GM23338 (cell line): ENCODE data around the gene ABCC1. TPM values are rescaled to one million over a fixed set of nuclear protein-coding genes. Genes with fewer than 3 reads are reported as not detected.

ENCODE experiments used
- ATAC-seq: fragments of 200-7000 bp; cut with Tn5 transposase; 3 replicates; pipeline ENCODE4 v1.9.1; 2020
- DNase-seq: peaks from one replicate; pipeline ENCODE4 v3.0.0-alpha.2; 2015; ENCODE audit warnings: low spot score
- H2AFZ ChIP-seq: fragments of 200-600 bp; sonication (generic); 2 replicates; pipeline ENCODE4 v1.8.0; 2016; ENCODE audit warnings: antibody characterized with exemption, mild to moderate bottlenecking, moderate library complexity
- H3F3A ChIP-seq: fragments of 200-600 bp; sonication (generic); replicated peaks from 2 replicates; pipeline ENCODE4 v1.8.0; 2017; ENCODE audit warnings: antibody characterized with exemption, mixed run types, low read depth
- H3K27ac ChIP-seq: fragments of 200-600 bp; sonication (generic); 2 replicates; pipeline ENCODE4 v1.6.1; 2016; ENCODE audit warnings: low read depth
- H3K27me3 ChIP-seq: fragments of 200-600 bp; sonication (generic); 2 replicates; pipeline ENCODE4 v1.8.0; 2016; ENCODE audit warnings: mild to moderate bottlenecking, mixed run types, moderate library complexity; ENCODE audit not compliant: insufficient read depth
- H3K36me3 ChIP-seq: fragments of 200-600 bp; sonication (generic); 2 replicates; pipeline ENCODE4 v1.8.0; 2016; ENCODE audit warnings: mild to moderate bottlenecking; ENCODE audit not compliant: insufficient read depth
- H3K4me1 ChIP-seq: fragments of 200-600 bp; sonication (generic); 2 replicates; pipeline ENCODE4 v1.8.0; 2016; ENCODE audit warnings: mild to moderate bottlenecking, moderate library complexity; ENCODE audit not compliant: insufficient read depth
- H3K4me2 ChIP-seq: fragments of 200-600 bp; sonication (generic); 2 replicates; pipeline ENCODE4 v1.7.1; 2017; ENCODE audit warnings: mixed run types
- H3K4me3 ChIP-seq: fragments of 200-600 bp; sonication (generic); 2 replicates; pipeline ENCODE4 v1.6.1; 2016; ENCODE audit warnings: mixed run types
- H3K79me2 ChIP-seq: fragments of 200-600 bp; sonication (generic); replicated peaks from 2 replicates; pipeline ENCODE4 v1.8.0; 2017; ENCODE audit warnings: mild to moderate bottlenecking; ENCODE audit not compliant: insufficient read depth
- H3K9me2 ChIP-seq: fragments of 200-600 bp; sonication (generic); 2 replicates; pipeline ENCODE4 v1.8.0; 2017; ENCODE audit not compliant: insufficient read depth
- H4K20me1 ChIP-seq: fragments of 200-600 bp; sonication (generic); replicated peaks from 2 replicates; pipeline ENCODE4 v1.8.0; 2017; ENCODE audit warnings: mild to moderate bottlenecking; ENCODE audit not compliant: insufficient read depth
- H3K27ac Mint-ChIP-seq: 2 replicates; pipeline ENCODE4 v1.8.0; 2020; ENCODE audit warnings: inconsistent platforms, mild to moderate bottlenecking, moderate library complexity, mixed read lengths
- H3K27me3 Mint-ChIP-seq: 3 replicates; pipeline ENCODE4 v1.8.0; 2022; ENCODE audit warnings: low read depth, mild to moderate bottlenecking, moderate library complexity, mixed read lengths, inconsistent platforms; ENCODE audit not compliant: insufficient read depth, poor library complexity
- H3K36me3 Mint-ChIP-seq: 3 replicates; pipeline ENCODE4 v1.8.0; 2021; ENCODE audit warnings: low read depth, mild to moderate bottlenecking, inconsistent platforms, moderate library complexity, mixed read lengths
- H3K4me1 Mint-ChIP-seq: 3 replicates; pipeline ENCODE4 v1.8.0; 2020; ENCODE audit warnings: mild to moderate bottlenecking, inconsistent platforms, mixed read lengths
- H3K4me3 Mint-ChIP-seq: 3 replicates; pipeline ENCODE4 v1.8.0; 2021; ENCODE audit warnings: moderate library complexity, mild to moderate bottlenecking, inconsistent platforms, mixed read lengths
- H3K9me3 Mint-ChIP-seq: 3 replicates; pipeline ENCODE4 v1.8.0; 2020; ENCODE audit warnings: moderate library complexity, mild to moderate bottlenecking, inconsistent platforms, mixed read lengths
- CREB1 ChIP-seq: fragments of 250-450 bp; sonication (Bioruptor Pico); IDR thresholded peaks from 2 replicates; pipeline ENCODE4 v1.5.0; 2020; ENCODE audit warnings: low read depth, mild to moderate bottlenecking, moderate library complexity
- EZH2 ChIP-seq: fragments of 200-600 bp; sonication (generic); IDR thresholded peaks from one replicate; pipeline ENCODE4 v1.8.0; 2017; ENCODE audit warnings: antibody characterized with exemption, mild to moderate bottlenecking, low read depth; ENCODE audit not compliant: unreplicated experiment
- EZH2phosphoT487 ChIP-seq: fragments of 200-600 bp; sonication (generic); IDR thresholded peaks from one replicate; pipeline ENCODE4 v1.8.1; 2018; ENCODE audit warnings: antibody characterized with exemption; ENCODE audit not compliant: unreplicated experiment
- JUNB ChIP-seq: IDR thresholded peaks from one replicate; pipeline ENCODE4 v1.6.1; 2016; ENCODE audit warnings: antibody characterized with exemption; ENCODE audit not compliant: unreplicated experiment
- NANOG ChIP-seq: IDR thresholded peaks from 2 replicates; pipeline ENCODE4 v1.6.1; 2016; ENCODE audit warnings: antibody characterized with exemption, borderline replicate concordance
- POLR2AphosphoS5 ChIP-seq: IDR thresholded peaks from 2 replicates; pipeline ENCODE4 v1.6.1; 2016; ENCODE audit warnings: antibody characterized with exemption, low read depth
- STAT1 ChIP-seq: IDR thresholded peaks from one replicate; pipeline ENCODE4 v1.6.1; 2016; ENCODE audit warnings: antibody characterized with exemption; ENCODE audit not compliant: unreplicated experiment
- ZNF114 ChIP-seq: fragments of 250-450 bp; sonication (Bioruptor Pico); IDR thresholded peaks from 2 replicates; pipeline ENCODE4 v1.5.0; 2020; ENCODE audit warnings: mild to moderate bottlenecking, moderate library complexity
- ZNF331 ChIP-seq: fragments of 250-450 bp; sonication (Bioruptor Pico); IDR thresholded peaks from 2 replicates; pipeline ENCODE4 v1.5.0; 2020; ENCODE audit warnings: low read depth, mild to moderate bottlenecking, moderate library complexity
- ZNF462 ChIP-seq: fragments of 250-450 bp; sonication (Bioruptor Pico); IDR thresholded peaks from 2 replicates; pipeline ENCODE4 v1.5.0; 2020; ENCODE audit warnings: mild to moderate bottlenecking, moderate library complexity
- polyA plus RNA-seq: library from polyadenylated mRNA; unstranded; fragments of >200 nt; fragmentation: Nextera tagmentation; extraction: Ambion mirVana; gene quantifications from 2 replicates; pipeline ENCODE4 v1.2.1, GENCODE V29; 2016
- total RNA-seq: library from RNA; depleted of rRNA; stranded (reverse); fragments of >200 nt; shearing (Covaris generic); gene quantifications from 2 replicates; pipeline ENCODE4 v1.2.3, GENCODE V29; 2014

The ABCC1 gene
- total and polyA plus RNA-seq, 2 experiments from 2014 or later, result 11.0 to 46.6 TPM

GRCh38 chr16:16083421-16084156 is 134.2 kb downstream of the ABCC1 start:
- peaks cover 90% of the 10 kb centered on the region for H3K36me3 Mint-ChIP-seq
- H3F3A ChIP-seq, result no peaks in the 10 kb centered on the region
- H3K4me1 Mint-ChIP-seq, result no peaks in the 10 kb centered on the region
- H3K4me3 ChIP-seq, result no peak overlapping the region
- peaks cover 34% of the 10 kb centered on the region for H3K36me3 ChIP-seq
- no peaks in the 10 kb centered on the region for H3K4me1 ChIP-seq
- H4K20me1 ChIP-seq, result no peaks in the 10 kb centered on the region
- no peak overlapping the region for H3K27ac Mint-ChIP-seq
- no peaks in the 10 kb centered on the region for H3K9me2 ChIP-seq
- H3K4me2 ChIP-seq, result no peak overlapping the region
- no peak for DNase-seq
- peaks cover 12% of the 10 kb centered on the region for H3K27me3 Mint-ChIP-seq
- TF ChIP-seq EZH2 (no peak), ZNF331 (CRISPR knock-in tag) (peak; percentile 86)
- no peak overlapping the region for H3K27ac ChIP-seq
- no peaks in the 10 kb centered on the region for H3K27me3 ChIP-seq
- no peak overlapping the region for H2AFZ ChIP-seq
- no peak for ATAC-seq
- no peak overlapping the region; the same call in 2 of the 3 replicates for H3K4me3 Mint-ChIP-seq
- peaks cover 19% of the 10 kb centered on the region; the same call in 2 of the 3 replicates for H3K9me3 Mint-ChIP-seq
- H3K79me2 ChIP-seq, result no peaks in the 10 kb centered on the region

GRCh38 chr16:16084874-16085273 is 135.5 kb downstream of the ABCC1 start:
- no peak overlapping the region for H2AFZ ChIP-seq
- no peaks in the 10 kb centered on the region for H3K9me2 ChIP-seq
- no peak overlapping the region for H3K27ac ChIP-seq
- peaks cover 34% of the 10 kb centered on the region for H3K36me3 ChIP-seq
- peaks cover 88% of the 10 kb centered on the region for H3K36me3 Mint-ChIP-seq
- H3K9me3 Mint-ChIP-seq, result peaks cover 19% of the 10 kb centered on the region; the same call in 2 of the 3 replicates
- no peak overlapping the region for H3K4me3 Mint-ChIP-seq
- H3K4me2 ChIP-seq, result no peak overlapping the region
- H3K27me3 ChIP-seq, result no peaks in the 10 kb centered on the region
- H3K27me3 Mint-ChIP-seq, result peaks cover 12% of the 10 kb centered on the region
- no peaks in the 10 kb centered on the region for H3F3A ChIP-seq
- TF ChIP-seq POLR2AphosphoS5, result no peak
- no peak for TF ChIP-seq JUNB
- no peak for TF ChIP-seq ZNF114 (CRISPR knock-in tag)
- TF ChIP-seq NANOG, result no peak
- no peak for TF ChIP-seq ZNF331 (CRISPR knock-in tag)
- TF ChIP-seq ZNF462 (CRISPR knock-in tag), result no peak
- no peak for TF ChIP-seq STAT1
- no peak for TF ChIP-seq EZH2
- no peak for TF ChIP-seq CREB1
- no peak for TF ChIP-seq EZH2phosphoT487
- no peak overlapping the region for H3K27ac Mint-ChIP-seq
- no peaks in the 10 kb centered on the region for H3K79me2 ChIP-seq
- DNase-seq, result no peak
- H3K4me1 ChIP-seq, result no peaks in the 10 kb centered on the region
- H4K20me1 ChIP-seq, result no peaks in the 10 kb centered on the region
- no peak overlapping the region for H3K4me3 ChIP-seq
- no peaks in the 10 kb centered on the region for H3K4me1 Mint-ChIP-seq
- no peak for ATAC-seq
